WTC11 (cell line): Measurements from ENCODE around the gene MAST4.

ENCODE experiments used
- CBFB ChIP-seq: sonication (generic); formaldehyde crosslinking; IDR thresholded peaks from 2 replicates; pipeline ENCODE4 v1.8.1; 2022; ENCODE audit warnings: mild to moderate bottlenecking, low read depth, missing genetic modification reagents
- NFYB ChIP-seq: sonication (generic); formaldehyde crosslinking; conservative IDR thresholded peaks from 2 replicates; pipeline ENCODE4 v1.8.0; 2022; ENCODE audit warnings: low read depth, missing genetic modification reagents
- RELA ChIP-seq: sonication (generic); formaldehyde crosslinking; IDR thresholded peaks from 2 replicates; pipeline ENCODE4 v1.8.1; 2022; ENCODE audit warnings: missing genetic modification reagents, mild to moderate bottlenecking, borderline replicate concordance
- TF ChIP-seq, protein P1 (sequence below): fragments of 200-600 bp; IDR thresholded peaks from 2 replicates; pipeline ENCODE4 v1.8.0; 2022; ENCODE audit warnings: antibody characterized with exemption
- TF ChIP-seq, protein P2 (sequence below): sonication (generic); formaldehyde crosslinking; IDR thresholded peaks from 2 replicates; pipeline ENCODE4 v1.8.0; 2022; ENCODE audit warnings: missing genetic modification reagents
- TF ChIP-seq, protein P3 (sequence below): sonication (generic); formaldehyde crosslinking; IDR thresholded peaks from 2 replicates; pipeline ENCODE4 v1.8.0; 2022; ENCODE audit warnings: mild to moderate bottlenecking, missing genetic modification reagents
- TF ChIP-seq, protein P4 (sequence below): sonication (generic); formaldehyde crosslinking; IDR thresholded peaks from 2 replicates; pipeline ENCODE4 v1.8.1; 2023; ENCODE audit warnings: mild to moderate bottlenecking, missing genetic modification reagents

DNA sequence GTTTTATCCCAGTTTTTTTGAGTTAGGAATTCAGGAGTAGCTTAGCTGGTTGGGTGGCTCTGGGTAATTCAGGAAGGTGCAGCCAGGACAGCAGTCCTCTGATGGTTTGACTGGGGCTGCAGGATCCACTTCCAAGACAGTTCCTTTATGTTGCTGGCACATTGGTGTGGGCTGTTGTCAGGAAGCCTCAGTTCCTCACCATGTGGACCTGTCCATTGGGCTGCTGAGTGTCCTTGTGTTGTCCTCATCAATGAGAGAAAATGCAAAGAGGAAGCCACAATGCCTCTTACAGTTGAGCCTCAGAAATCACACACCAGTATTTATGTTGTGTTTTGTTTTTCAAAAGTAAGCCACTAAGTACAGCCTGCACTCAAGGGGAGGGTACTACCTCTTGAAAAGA, 140.9 kb downstream of the MAST4 start:
- TF ChIP-seq, protein P1, sequence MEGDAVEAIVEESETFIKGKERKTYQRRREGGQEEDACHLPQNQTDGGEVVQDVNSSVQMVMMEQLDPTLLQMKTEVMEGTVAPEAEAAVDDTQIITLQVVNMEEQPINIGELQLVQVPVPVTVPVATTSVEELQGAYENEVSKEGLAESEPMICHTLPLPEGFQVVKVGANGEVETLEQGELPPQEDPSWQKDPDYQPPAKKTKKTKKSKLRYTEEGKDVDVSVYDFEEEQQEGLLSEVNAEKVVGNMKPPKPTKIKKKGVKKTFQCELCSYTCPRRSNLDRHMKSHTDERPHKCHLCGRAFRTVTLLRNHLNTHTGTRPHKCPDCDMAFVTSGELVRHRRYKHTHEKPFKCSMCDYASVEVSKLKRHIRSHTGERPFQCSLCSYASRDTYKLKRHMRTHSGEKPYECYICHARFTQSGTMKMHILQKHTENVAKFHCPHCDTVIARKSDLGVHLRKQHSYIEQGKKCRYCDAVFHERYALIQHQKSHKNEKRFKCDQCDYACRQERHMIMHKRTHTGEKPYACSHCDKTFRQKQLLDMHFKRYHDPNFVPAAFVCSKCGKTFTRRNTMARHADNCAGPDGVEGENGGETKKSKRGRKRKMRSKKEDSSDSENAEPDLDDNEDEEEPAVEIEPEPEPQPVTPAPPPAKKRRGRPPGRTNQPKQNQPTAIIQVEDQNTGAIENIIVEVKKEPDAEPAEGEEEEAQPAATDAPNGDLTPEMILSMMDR = no peak
- TF ChIP-seq, protein P2, sequence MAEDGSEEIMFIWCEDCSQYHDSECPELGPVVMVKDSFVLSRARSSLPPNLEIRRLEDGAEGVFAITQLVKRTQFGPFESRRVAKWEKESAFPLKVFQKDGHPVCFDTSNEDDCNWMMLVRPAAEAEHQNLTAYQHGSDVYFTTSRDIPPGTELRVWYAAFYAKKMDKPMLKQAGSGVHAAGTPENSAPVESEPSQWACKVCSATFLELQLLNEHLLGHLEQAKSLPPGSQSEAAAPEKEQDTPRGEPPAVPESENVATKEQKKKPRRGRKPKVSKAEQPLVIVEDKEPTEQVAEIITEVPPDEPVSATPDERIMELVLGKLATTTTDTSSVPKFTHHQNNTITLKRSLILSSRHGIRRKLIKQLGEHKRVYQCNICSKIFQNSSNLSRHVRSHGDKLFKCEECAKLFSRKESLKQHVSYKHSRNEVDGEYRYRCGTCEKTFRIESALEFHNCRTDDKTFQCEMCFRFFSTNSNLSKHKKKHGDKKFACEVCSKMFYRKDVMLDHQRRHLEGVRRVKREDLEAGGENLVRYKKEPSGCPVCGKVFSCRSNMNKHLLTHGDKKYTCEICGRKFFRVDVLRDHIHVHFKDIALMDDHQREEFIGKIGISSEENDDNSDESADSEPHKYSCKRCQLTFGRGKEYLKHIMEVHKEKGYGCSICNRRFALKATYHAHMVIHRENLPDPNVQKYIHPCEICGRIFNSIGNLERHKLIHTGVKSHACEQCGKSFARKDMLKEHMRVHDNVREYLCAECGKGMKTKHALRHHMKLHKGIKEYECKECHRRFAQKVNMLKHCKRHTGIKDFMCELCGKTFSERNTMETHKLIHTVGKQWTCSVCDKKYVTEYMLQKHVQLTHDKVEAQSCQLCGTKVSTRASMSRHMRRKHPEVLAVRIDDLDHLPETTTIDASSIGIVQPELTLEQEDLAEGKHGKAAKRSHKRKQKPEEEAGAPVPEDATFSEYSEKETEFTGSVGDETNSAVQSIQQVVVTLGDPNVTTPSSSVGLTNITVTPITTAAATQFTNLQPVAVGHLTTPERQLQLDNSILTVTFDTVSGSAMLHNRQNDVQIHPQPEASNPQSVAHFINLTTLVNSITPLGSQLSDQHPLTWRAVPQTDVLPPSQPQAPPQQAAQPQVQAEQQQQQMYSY = no peak
- TF ChIP-seq CBFB (CRISPR knock-in tag) (no peak), NFYB (no peak), RELA (CRISPR knock-in tag) (no peak)
- TF ChIP-seq, protein P3, sequence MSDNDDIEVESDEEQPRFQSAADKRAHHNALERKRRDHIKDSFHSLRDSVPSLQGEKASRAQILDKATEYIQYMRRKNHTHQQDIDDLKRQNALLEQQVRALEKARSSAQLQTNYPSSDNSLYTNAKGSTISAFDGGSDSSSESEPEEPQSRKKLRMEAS (CRISPR knock-in tag) = no peak
- TF ChIP-seq, protein P4, sequence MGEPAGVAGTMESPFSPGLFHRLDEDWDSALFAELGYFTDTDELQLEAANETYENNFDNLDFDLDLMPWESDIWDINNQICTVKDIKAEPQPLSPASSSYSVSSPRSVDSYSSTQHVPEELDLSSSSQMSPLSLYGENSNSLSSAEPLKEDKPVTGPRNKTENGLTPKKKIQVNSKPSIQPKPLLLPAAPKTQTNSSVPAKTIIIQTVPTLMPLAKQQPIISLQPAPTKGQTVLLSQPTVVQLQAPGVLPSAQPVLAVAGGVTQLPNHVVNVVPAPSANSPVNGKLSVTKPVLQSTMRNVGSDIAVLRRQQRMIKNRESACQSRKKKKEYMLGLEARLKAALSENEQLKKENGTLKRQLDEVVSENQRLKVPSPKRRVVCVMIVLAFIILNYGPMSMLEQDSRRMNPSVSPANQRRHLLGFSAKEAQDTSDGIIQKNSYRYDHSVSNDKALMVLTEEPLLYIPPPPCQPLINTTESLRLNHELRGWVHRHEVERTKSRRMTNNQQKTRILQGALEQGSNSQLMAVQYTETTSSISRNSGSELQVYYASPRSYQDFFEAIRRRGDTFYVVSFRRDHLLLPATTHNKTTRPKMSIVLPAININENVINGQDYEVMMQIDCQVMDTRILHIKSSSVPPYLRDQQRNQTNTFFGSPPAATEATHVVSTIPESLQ = no peak
